ENCODE results near the gene SYNM. TPM values are rescaled to one million over a fixed set of nuclear protein-coding genes. Genes with fewer than 3 reads are reported as not detected.

The SYNM gene
- total RNA-seq, 4 donors from 2014 or later, result 6.4 to 44.6 (median 36.4) TPM

- no peak for TF ChIP-seq CTCF (IDR thresholded peaks at IDR 0.05)
- no peak for TF ChIP-seq POLR2A (IDR thresholded peaks at IDR 0.05)
- H3K9me3 ChIP-seq, result no peaks in the 10 kb centered on the region
- H3K36me3 ChIP-seq, result no peaks in the 10 kb centered on the region
- no peak overlapping the region for H3K4me3 ChIP-seq
- H3K4me1 ChIP-seq, result no peaks in the 10 kb centered on the region
- no peaks in the 10 kb centered on the region for H3K27me3 ChIP-seq
- intact Hi-C loops (cut with DNase I; ENCODE audit: low total_unique reads), result no loop called here
- H3K27ac ChIP-seq, result no peak overlapping the region
- no peak for DNase-seq
Observed at GRCh38 chr15:99163271-99164062, 58.6 kb downstream of the SYNM start.

- no peak overlapping the region for H3K4me3 ChIP-seq
- peaks cover 0 to 4% of the 10 kb centered on the region in 2 donors for H3K4me1 ChIP-seq
- no peak for TF ChIP-seq CTCF (IDR thresholded peaks at IDR 0.05)
- no peak for TF ChIP-seq POLR2A (IDR thresholded peaks at IDR 0.05)
- no peak for DNase-seq
- intact Hi-C loops (cut with DNase I; ENCODE audit: low total_unique reads), result no loop called here
- H3K27me3 ChIP-seq, result no peaks in the 10 kb centered on the region
- no peaks in the 10 kb centered on the region for H3K9me3 ChIP-seq
- H3K27ac ChIP-seq, result no peak overlapping the region
- H3K36me3 ChIP-seq, result no peaks in the 10 kb centered on the region
Observed at GRCh38 chr15:99164119-99164518, 59.2 kb downstream of the SYNM start.

- Histone ChIP-seq H3K4me1 (peaks cover 0 to 6% of the 10 kb centered on the region in 2 donors), H3K4me3 (no peak overlapping the region), H3K36me3 (no peaks in the 10 kb centered on the region), H3K27ac (no peak overlapping the region), H3K27me3 (no peaks in the 10 kb centered on the region), H3K9me3 (no peaks in the 10 kb centered on the region)
- TF ChIP-seq CTCF (IDR thresholded peaks at IDR 0.05) (no peak), POLR2A (IDR thresholded peaks at IDR 0.05) (no peak)
- intact Hi-C loops (cut with DNase I; ENCODE audit: low total_unique reads), result no loop called here
- DNase-seq, result no peak
Observed at GRCh38 chr15:99165020-99165790, 60.3 kb downstream of the SYNM start.

GRCh38 chr15:99165956-99166689, 61.2 kb downstream of the SYNM start:
- H3K9me3 ChIP-seq, result no peaks in the 10 kb centered on the region
- DNase-seq, result no peak
- H3K27ac ChIP-seq, result no peak overlapping the region
- TF ChIP-seq POLR2A (IDR thresholded peaks at IDR 0.05), result no peak
- no peak for TF ChIP-seq CTCF (IDR thresholded peaks at IDR 0.05)
- no peak overlapping the region for H3K4me3 ChIP-seq
- peaks cover 0 to 6% of the 10 kb centered on the region in 2 donors for H3K4me1 ChIP-seq
- H3K27me3 ChIP-seq, result no peaks in the 10 kb centered on the region
- intact Hi-C loops (cut with DNase I; ENCODE audit: low total_unique reads), result no loop called here
- H3K36me3 ChIP-seq, result no peaks in the 10 kb centered on the region
